HL-60 (cell line): ENCODE data around the gene ABHD10.

ENCODE experiments used
- DNase-seq, 2 experiments: peaks; one replicate each; pipeline ENCODE4 v3.0.0-alpha.2; 2010 to 2020; ENCODE audit warnings: low read depth in 1 of 2, low spot score in 1 of 2
- H3K27ac ChIP-seq: fragments of 250-450 bp; sonication (Bioruptor Pico); replicated peaks from 2 replicates; pipeline ENCODE4 v1.5.1; 2020; ENCODE audit warnings: mild to moderate bottlenecking, moderate library complexity
- H3K27me3 ChIP-seq: fragments of 250-450 bp; sonication (Bioruptor Pico); 2 replicates; pipeline ENCODE4 v1.5.1; 2021; ENCODE audit warnings: mild to moderate bottlenecking, moderate library complexity; ENCODE audit not compliant: insufficient read depth, poor library complexity, severe bottlenecking
- H3K4me3 ChIP-seq: replicated peaks from 2 replicates; pipeline ENCODE4 v1.5.1; 2011; ENCODE audit warnings: mild to moderate bottlenecking, control low read depth, low read length; ENCODE audit not compliant: insufficient read depth
- CTCF ChIP-seq: IDR thresholded peaks from one replicate; pipeline ENCODE4 v1.5.1; 2011; ENCODE audit warnings: low read length, control low read depth, inconsistent platforms; ENCODE audit not compliant: insufficient read depth
- GABPA ChIP-seq: IDR thresholded peaks from 2 replicates; pipeline ENCODE4 v1.6.1; 2012; ENCODE audit warnings: low read depth
- POLR2AphosphoS5 ChIP-seq: IDR thresholded peaks from 2 replicates; pipeline ENCODE4 v1.6.1; 2012; ENCODE audit warnings: low read depth
- REST ChIP-seq: IDR thresholded peaks from 2 replicates; pipeline ENCODE4 v1.6.1; 2012; ENCODE audit warnings: low read depth; ENCODE audit not compliant: insufficient replicate concordance
- SPI1 ChIP-seq: IDR thresholded peaks from 2 replicates; pipeline ENCODE4 v1.6.1; 2012; ENCODE audit warnings: low read depth, mild to moderate bottlenecking, borderline replicate concordance

ABHD10 gene

GRCh38 chr3:111967068-111967467 is 11.8 kb upstream of the ABHD10 start:
- H3K27ac ChIP-seq = no peak overlapping the region
- DNase-seq = no peak
- H3K27me3 ChIP-seq = no peaks in the 10 kb centered on the region
- no peak overlapping the region for H3K4me3 ChIP-seq
- TF ChIP-seq POLR2AphosphoS5 = no peak
- TF ChIP-seq SPI1 = no peak
- no peak for TF ChIP-seq GABPA
- TF ChIP-seq REST = no peak

GRCh38 chr3:111967651-111968274 is 11.1 kb upstream of the ABHD10 start:
- Histone ChIP-seq H3K27me3 (no peaks in the 10 kb centered on the region), H3K27ac (no peak overlapping the region), H3K4me3 (no peak overlapping the region)
- peak; percentile 60 to 75 for DNase-seq
- TF ChIP-seq SPI1 (no peak), POLR2AphosphoS5 (no peak), REST (no peak), CTCF (peak; percentile 87), GABPA (no peak)

GRCh38 chr3:111968319-111969054 is 10.3 kb upstream of the ABHD10 start:
- no peak for TF ChIP-seq REST
- TF ChIP-seq POLR2AphosphoS5 = no peak
- no peak for TF ChIP-seq CTCF
- DNase-seq = no peak
- no peak overlapping the region for H3K4me3 ChIP-seq
- no peak overlapping the region for H3K27ac ChIP-seq
- no peaks in the 10 kb centered on the region for H3K27me3 ChIP-seq
